Brain microvascular endothelial cell (primary cell): ENCODE measurements around the gene BCL7C.
"Not testable (repeated sequence)": the region's sequence is repeated elsewhere in the genome, so short reads cannot be mapped to it uniquely, and the experiment has no call there.

ENCODE experiments used
- DNase-seq: peaks from one replicate; pipeline ENCODE4 v3.0.0-alpha.2; 2020
- H3K27ac ChIP-seq: fragments of 250-450 bp; sonication (Bioruptor Pico); 2 replicates; pipeline ENCODE4 v1.5.1; 2020; ENCODE audit warnings: mild to moderate bottlenecking, moderate library complexity
- H3K27me3 ChIP-seq: fragments of 250-450 bp; sonication (Bioruptor Pico); replicated peaks from 2 replicates; pipeline ENCODE4 v1.5.1; 2020; ENCODE audit warnings: mild to moderate bottlenecking
- H3K36me3 ChIP-seq: fragments of 250-450 bp; sonication (Bioruptor Pico); replicated peaks from 2 replicates; pipeline ENCODE4 v1.5.1; 2020; ENCODE audit warnings: mild to moderate bottlenecking
- H3K4me3 ChIP-seq: 2 replicates; pipeline ENCODE4 v1.5.1; 2011; ENCODE audit warnings: low read depth, mild to moderate bottlenecking, control low read depth, low read length, moderate library complexity
- CTCF ChIP-seq: IDR thresholded peaks from 2 replicates; pipeline ENCODE4 v1.5.1; 2011; ENCODE audit warnings: low read depth, mild to moderate bottlenecking, moderate library complexity, low read length, control low read depth, inconsistent platforms; ENCODE audit errors: missing control alignments
- in situ Hi-C: cut with HindIII; loops from 2 replicates; pipeline ENCODE4 v1.10.0; 2017; ENCODE audit warnings: low sequenced_read_pairs, low pct_ligation_motif_present

Gene BCL7C

DNA sequence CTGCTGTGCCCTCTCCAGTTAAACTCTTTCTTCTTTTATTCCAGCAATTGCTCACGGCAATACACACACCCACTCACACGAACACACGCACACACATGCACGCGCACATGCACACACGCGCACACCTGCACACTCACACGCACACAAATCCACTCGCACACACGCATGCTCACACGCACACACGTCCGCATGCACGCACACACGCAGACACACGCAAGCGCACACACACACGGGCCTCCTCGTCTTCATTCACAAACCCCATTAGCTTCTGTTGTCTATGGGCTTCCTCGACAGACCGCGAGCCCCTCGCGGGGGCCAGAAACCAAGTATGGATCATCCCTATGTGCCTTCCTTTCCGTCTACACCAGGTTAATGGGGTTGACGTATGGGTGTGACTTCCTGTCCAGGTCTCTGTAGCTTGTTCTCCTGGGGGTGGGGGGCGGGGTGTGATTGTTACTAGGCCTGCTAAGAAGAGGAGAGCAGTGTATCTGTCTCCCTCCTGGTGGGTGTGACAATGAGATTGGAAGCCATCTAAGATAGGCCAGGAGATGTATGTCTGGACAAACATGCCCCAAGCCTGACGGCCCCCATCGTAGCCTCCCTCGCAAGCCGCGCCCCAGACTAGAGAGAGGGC, 1.9 kb upstream of the BCL7C start:
- H3K4me3 ChIP-seq: peak overlapping the region; percentile 61

GRCh38 chr16:30894540-30895368, 877 bp upstream of the BCL7C start:
- DNase-seq: no peak
- H3K4me3 ChIP-seq: peak overlapping the region; percentile 59
- H3K27me3 ChIP-seq: no peaks in the 10 kb centered on the region
- in situ Hi-C loops: loop anchor here (25.0 kb wide), 1 partner anchor 107 kb away; the partner anchor contains the start of gene ZNF629
- TF ChIP-seq CTCF: no peak
- peak overlapping the region; percentile 48 for H3K27ac ChIP-seq
- peaks cover 3% of the 10 kb centered on the region for H3K36me3 ChIP-seq

More for the DNA sequence above, 1.9 kb upstream of the BCL7C start:
- Histone ChIP-seq H3K36me3 (peaks cover under 1% of the 10 kb centered on the region), H3K27ac (peak overlapping the region; percentile 84), H3K27me3 (no peaks in the 10 kb centered on the region)
- TF ChIP-seq CTCF: no peak
- no peak for DNase-seq
- in situ Hi-C loops: loop anchor here (25.0 kb wide), 1 partner anchor 108 kb away; the partner anchor contains the start of gene ZNF629

- H3K4me3 ChIP-seq: peak overlapping the region; percentile 88
- H3K27ac ChIP-seq: peak overlapping the region; percentile 19
- DNase-seq: no peak
- no peaks in the 10 kb centered on the region for H3K27me3 ChIP-seq
- in situ Hi-C loops: loop anchor here (25.0 kb wide), 1 partner anchor 106 kb away; the partner anchor contains the start of gene ZNF629
- peaks cover 11% of the 10 kb centered on the region for H3K36me3 ChIP-seq
- TF ChIP-seq CTCF: no peak
These were observed 497 bp downstream of the BCL7C start for GRCh38 chr16:30893417-30893743.

GRCh38 chr16:30892670-30893416, 1.0 kb downstream of the BCL7C start:
- H3K27me3 ChIP-seq: no peaks in the 10 kb centered on the region
- TF ChIP-seq CTCF: no peak
- in situ Hi-C loops: loop anchor here (25.0 kb wide), 1 partner anchor 106 kb away; the partner anchor contains the start of gene ZNF629
- H3K27ac ChIP-seq: no peak overlapping the region
- no peak for DNase-seq
- H3K36me3 ChIP-seq: peaks cover 13% of the 10 kb centered on the region
- H3K4me3 ChIP-seq: peak overlapping the region; percentile 88

- not testable (repeated sequence) for H3K4me3 ChIP-seq, H3K27me3 ChIP-seq, H3K27ac ChIP-seq, DNase-seq
- in situ Hi-C loops: loop anchor here (25.0 kb wide), 1 partner anchor 104 kb away; the partner anchor contains the start of gene ZNF629
- peaks cover 15% of the 10 kb centered on the region for H3K36me3 ChIP-seq
These were observed 2.6 kb downstream of the BCL7C start for GRCh38 chr16:30891043-30891823.
